IPS-15b (cell line): ENCODE measurements around the gene CLDN5.

Source experiments
- H3K27me3 ChIP-seq: one replicate; pipeline ENCODE4 v1.6.1; 2013; ENCODE audit warnings: low read length; ENCODE audit not compliant: control insufficient read depth, insufficient read depth
- H3K36me3 ChIP-seq: one replicate; pipeline ENCODE4 v1.6.1; 2013; ENCODE audit warnings: low read length; ENCODE audit not compliant: control insufficient read depth, insufficient read depth
- H3K4me1 ChIP-seq: one replicate; pipeline ENCODE4 v1.6.1; 2013; ENCODE audit warnings: mild to moderate bottlenecking, low read length; ENCODE audit not compliant: control insufficient read depth, insufficient read depth
- H3K4me3 ChIP-seq: one replicate; pipeline ENCODE4 v1.5.1; 2013; ENCODE audit warnings: low read depth, low read length
- H3K9ac ChIP-seq: one replicate; pipeline ENCODE4 v1.6.1; 2013; ENCODE audit warnings: low read depth, mild to moderate bottlenecking, low read length
- H3K9me3 ChIP-seq: one replicate; pipeline ENCODE4 v1.6.1; 2013; ENCODE audit warnings: mild to moderate bottlenecking, low read length; ENCODE audit not compliant: control insufficient read depth, insufficient read depth

Gene CLDN5

GRCh38 chr22:19498154-19498865 is 25.9 kb downstream of the CLDN5 start:
- Histone ChIP-seq H3K4me1 (no peaks in the 10 kb centered on the region), H3K9me3 (no peaks in the 10 kb centered on the region), H3K9ac (no peak overlapping the region), H3K36me3 (peaks cover 23% of the 10 kb centered on the region), H3K4me3 (no peak overlapping the region), H3K27me3 (no peaks in the 10 kb centered on the region)

GRCh38 chr22:19497245-19497644 is 27.0 kb downstream of the CLDN5 start:
- Histone ChIP-seq H3K9ac (no peak overlapping the region), H3K36me3 (peaks cover 23% of the 10 kb centered on the region), H3K9me3 (no peaks in the 10 kb centered on the region)

GRCh38 chr22:19496324-19496630 is 27.9 kb downstream of the CLDN5 start:
- Histone ChIP-seq H3K4me1 (no peaks in the 10 kb centered on the region), H3K9me3 (no peaks in the 10 kb centered on the region), H3K9ac (no peak overlapping the region), H3K27me3 (no peaks in the 10 kb centered on the region), H3K36me3 (peaks cover 23% of the 10 kb centered on the region), H3K4me3 (no peak overlapping the region)

More at GRCh38 chr22:19497245-19497644, 27.0 kb downstream of the CLDN5 start:
- Histone ChIP-seq H3K4me3 (no peak overlapping the region), H3K4me1 (no peaks in the 10 kb centered on the region), H3K27me3 (no peaks in the 10 kb centered on the region)

GRCh38 chr22:19495562-19496323 is 28.5 kb downstream of the CLDN5 start:
- Histone ChIP-seq H3K4me1 (no peaks in the 10 kb centered on the region), H3K9me3 (no peaks in the 10 kb centered on the region), H3K4me3 (no peak overlapping the region), H3K9ac (no peak overlapping the region), H3K36me3 (peaks cover 23% of the 10 kb centered on the region), H3K27me3 (no peaks in the 10 kb centered on the region)

- Histone ChIP-seq H3K9me3 (no peaks in the 10 kb centered on the region), H3K9ac (no peak overlapping the region), H3K27me3 (no peaks in the 10 kb centered on the region), H3K4me1 (no peaks in the 10 kb centered on the region), H3K4me3 (no peak overlapping the region), H3K36me3 (peaks cover 21% of the 10 kb centered on the region)
Measured at GRCh38 chr22:19494676-19495173, 29.5 kb downstream of the CLDN5 start.

GRCh38 chr22:19494001-19494560 is 30.1 kb downstream of the CLDN5 start:
- Histone ChIP-seq H3K36me3 (peaks cover 19% of the 10 kb centered on the region), H3K9me3 (no peaks in the 10 kb centered on the region), H3K4me3 (no peak overlapping the region), H3K4me1 (no peaks in the 10 kb centered on the region), H3K27me3 (no peaks in the 10 kb centered on the region), H3K9ac (no peak overlapping the region)

- H3K4me1 ChIP-seq, result no peaks in the 10 kb centered on the region
- H3K9ac ChIP-seq, result no peak overlapping the region
- H3K9me3 ChIP-seq, result no peaks in the 10 kb centered on the region
- H3K36me3 ChIP-seq, result peaks cover 13% of the 10 kb centered on the region
- H3K4me3 ChIP-seq, result no peak overlapping the region
- no peaks in the 10 kb centered on the region for H3K27me3 ChIP-seq
Measured at GRCh38 chr22:19492504-19493174, 31.6 kb downstream of the CLDN5 start.

- Histone ChIP-seq H3K9ac (no peak overlapping the region), H3K9me3 (no peaks in the 10 kb centered on the region), H3K27me3 (no peaks in the 10 kb centered on the region), H3K4me1 (no peaks in the 10 kb centered on the region), H3K36me3 (peaks cover 4% of the 10 kb centered on the region), H3K4me3 (no peak overlapping the region)
Measured at GRCh38 chr22:19490628-19491230, 33.5 kb downstream of the CLDN5 start.

- H3K27me3 ChIP-seq, result no peaks in the 10 kb centered on the region
- H3K9me3 ChIP-seq, result no peaks in the 10 kb centered on the region
- no peak overlapping the region for H3K9ac ChIP-seq
- no peaks in the 10 kb centered on the region for H3K4me1 ChIP-seq
- H3K36me3 ChIP-seq, result peaks cover 9% of the 10 kb centered on the region
- no peak overlapping the region for H3K4me3 ChIP-seq
Measured at GRCh38 chr22:19488884-19489843, 35.0 kb downstream of the CLDN5 start.

- no peak overlapping the region for H3K9ac ChIP-seq
- H3K9me3 ChIP-seq, result no peaks in the 10 kb centered on the region
- no peak overlapping the region for H3K4me3 ChIP-seq
- H3K4me1 ChIP-seq, result no peaks in the 10 kb centered on the region
- H3K27me3 ChIP-seq, result no peaks in the 10 kb centered on the region
- peaks cover 17% of the 10 kb centered on the region for H3K36me3 ChIP-seq
Measured at GRCh38 chr22:19488285-19488684, 35.9 kb downstream of the CLDN5 start.
